Liver (tissue), 9 donors: ENCODE measurements around the gene SPATC1L. TPM values are rescaled to one million over a fixed set of nuclear protein-coding genes. Genes with fewer than 3 reads are reported as not detected.

Source experiments
- DNase-seq: peaks from one replicate; pipeline ENCODE4 v3.0.0-alpha.2; 2017; ENCODE audit warnings: low spot score
- H3K27ac ChIP-seq, 2 donors: one replicate each; pipeline ENCODE4 v1.7.0; 2013; ENCODE audit warnings: inconsistent platforms in 2 of 2, low read length in 2 of 2, control low read depth in 1 of 2, low read depth in 1 of 2, mild to moderate bottlenecking in 1 of 2
- H3K27me3 ChIP-seq, 4 donors: one replicate each; pipeline versions ENCODE4 v1.6.1 to v1.7.0; 2013; ENCODE audit warnings: low read length in 3 of 4, inconsistent platforms in 1 of 4, mild to moderate bottlenecking in 1 of 4, moderate library complexity in 1 of 4; ENCODE audit not compliant: control insufficient read depth in 4 of 4, insufficient read depth in 4 of 4
- H3K36me3 ChIP-seq, 4 donors: one replicate each; pipeline versions ENCODE4 v1.6.1 to v1.7.0; 2013; ENCODE audit warnings: low read length in 3 of 4, mild to moderate bottlenecking in 3 of 4, low read depth in 1 of 4, moderate library complexity in 1 of 4; ENCODE audit not compliant: control insufficient read depth in 4 of 4, insufficient read depth in 3 of 4
- H3K4me1 ChIP-seq, 4 donors: one replicate each; pipeline versions ENCODE4 v1.6.1 to v1.7.0; 2013; ENCODE audit warnings: low read length in 3 of 4, mild to moderate bottlenecking in 3 of 4, moderate library complexity in 1 of 4; ENCODE audit not compliant: control insufficient read depth in 4 of 4, insufficient read depth in 4 of 4
- H3K4me3 ChIP-seq, 3 donors: one replicate each; pipeline versions ENCODE4 v1.6.1 to v1.7.0; 2013; ENCODE audit warnings: low read length in 3 of 3, control low read depth in 1 of 3, low read depth in 1 of 3, mild to moderate bottlenecking in 1 of 3
- H3K9ac ChIP-seq, 2 donors: one replicate each; pipeline ENCODE4 v1.7.0; 2013; ENCODE audit warnings: low read length in 2 of 2, mild to moderate bottlenecking in 2 of 2, moderate library complexity in 2 of 2, control low read depth in 1 of 2, low read depth in 1 of 2
- H3K9me3 ChIP-seq, 4 donors: one replicate each; pipeline versions ENCODE4 v1.6.1 to v1.7.0; 2013; ENCODE audit warnings: low read length in 3 of 4; ENCODE audit not compliant: control insufficient read depth in 4 of 4
- EGR1 ChIP-seq, 2 donors: IDR thresholded peaks; 2 replicates each; pipeline ENCODE4 v1.6.1; 2016 to 2018; ENCODE audit warnings: antibody characterized with exemption in 2 of 2, low read depth in 2 of 2
- FOXA1 ChIP-seq: IDR thresholded peaks from 2 replicates; pipeline ENCODE4 v1.6.1; 2016; ENCODE audit warnings: antibody characterized with exemption
- FOXA2 ChIP-seq: IDR thresholded peaks from 2 replicates; pipeline ENCODE4 v1.6.1; 2016; ENCODE audit warnings: antibody characterized with exemption
- GABPA ChIP-seq, 2 donors: IDR thresholded peaks in 1 of 2; conservative IDR thresholded peaks in 1 of 2; 2 replicates each; pipeline ENCODE4 v1.6.1; 2016; ENCODE audit warnings: antibody characterized with exemption in 2 of 2, mild to moderate bottlenecking in 1 of 2, moderate library complexity in 1 of 2
- HNF4A ChIP-seq, 2 donors: conservative IDR thresholded peaks; 2 replicates each; pipeline ENCODE4 v1.6.1; 2016; ENCODE audit warnings: antibody characterized with exemption in 2 of 2, mild to moderate bottlenecking in 2 of 2
- HNF4G ChIP-seq: IDR thresholded peaks from 2 replicates; pipeline ENCODE4 v1.6.1; 2016; ENCODE audit warnings: antibody characterized with exemption
- JUND ChIP-seq, 2 donors: IDR thresholded peaks; 2 replicates each; pipeline ENCODE4 v1.6.1; 2016; ENCODE audit warnings: antibody characterized with exemption in 2 of 2
- NR2F2 ChIP-seq: IDR thresholded peaks from 2 replicates; pipeline ENCODE4 v1.6.1; 2016; ENCODE audit warnings: antibody characterized with exemption
- RAD21 ChIP-seq, 2 donors: IDR thresholded peaks; 2 replicates each; pipeline ENCODE4 v1.6.1; 2016; ENCODE audit warnings: antibody characterized with exemption in 2 of 2, mild to moderate bottlenecking in 2 of 2
- RXRA ChIP-seq, 2 donors: IDR thresholded peaks; 2 replicates each; pipeline ENCODE4 v1.6.1; 2017 to 2018; ENCODE audit warnings: antibody characterized with exemption in 2 of 2, mild to moderate bottlenecking in 1 of 2
- SP1 ChIP-seq: IDR thresholded peaks from 2 replicates; pipeline ENCODE4 v1.6.1; 2018; ENCODE audit warnings: antibody characterized with exemption, mild to moderate bottlenecking
- TAF1 ChIP-seq: conservative IDR thresholded peaks from 2 replicates; pipeline ENCODE4 v1.6.1; 2016; ENCODE audit warnings: antibody characterized with exemption, mild to moderate bottlenecking
- YY1 ChIP-seq: IDR thresholded peaks from 2 replicates; pipeline ENCODE4 v1.6.1; 2016; ENCODE audit warnings: antibody characterized with exemption, mild to moderate bottlenecking
- WGBS: extraction: QIAGEN DNeasy Blood & Tissue Kit; methylation state at CpG from one replicate; pipeline ENCODE4 v1.1.7; 2013; 5-methylcytosine and 5-hydroxymethylcytosine counted together
- polyA plus RNA-seq, 2 donors: library from polyadenylated mRNA; stranded (reverse) in 1 of 2; unstranded in 1 of 2; fragments of 200-250 nt in 1 of 2; fragments of >200 nt in 1 of 2; fragmentation: Nextera tagmentation in 1 of 2; extraction: Ambion mirVana in 1 of 2; gene quantifications; one replicate each; pipeline versions ENCODE4 v1.2.1 to v1.2.3, GENCODE V29; 2013 to 2015
- total RNA-seq, 2 donors: library from RNA; depleted of rRNA; stranded (reverse); fragments of >200 nt; gene quantifications; one replicate each; pipeline ENCODE4 v1.2.3, GENCODE V29; 2014
- TF ChIP-seq, protein P1 (sequence below): fragments of 150-350 bp; IDR thresholded peaks from 2 replicates; pipeline ENCODE4 v1.5.1; 2017; ENCODE audit warnings: improper control_type of control experiment, low read depth, low read length; ENCODE audit not compliant: missing input control
- TF ChIP-seq, protein P2 (sequence below): IDR thresholded peaks from 2 replicates; pipeline ENCODE4 v1.6.1; 2016; ENCODE audit warnings: antibody characterized with exemption
- TF ChIP-seq, protein P3 (sequence below): IDR thresholded peaks from 2 replicates; pipeline ENCODE4 v1.6.1; 2016; ENCODE audit warnings: antibody characterized with exemption, mild to moderate bottlenecking
- TF ChIP-seq, protein P4 (sequence below): IDR thresholded peaks from 2 replicates; pipeline ENCODE4 v1.6.1; 2016; ENCODE audit warnings: antibody characterized with exemption
- TF ChIP-seq, protein P5 (sequence below): IDR thresholded peaks from 2 replicates; pipeline ENCODE4 v1.6.1; 2016; ENCODE audit warnings: antibody characterized with exemption
- donor health status: healthy.
- donor health status: healthy.
- donor health status: healthy.
- donor health status: healthy.
- donor health status: healthy.

SPATC1L gene
- total and polyA plus RNA-seq, 4 donors: 0.33 to 3.5 (median 0.79) TPM

DNA sequence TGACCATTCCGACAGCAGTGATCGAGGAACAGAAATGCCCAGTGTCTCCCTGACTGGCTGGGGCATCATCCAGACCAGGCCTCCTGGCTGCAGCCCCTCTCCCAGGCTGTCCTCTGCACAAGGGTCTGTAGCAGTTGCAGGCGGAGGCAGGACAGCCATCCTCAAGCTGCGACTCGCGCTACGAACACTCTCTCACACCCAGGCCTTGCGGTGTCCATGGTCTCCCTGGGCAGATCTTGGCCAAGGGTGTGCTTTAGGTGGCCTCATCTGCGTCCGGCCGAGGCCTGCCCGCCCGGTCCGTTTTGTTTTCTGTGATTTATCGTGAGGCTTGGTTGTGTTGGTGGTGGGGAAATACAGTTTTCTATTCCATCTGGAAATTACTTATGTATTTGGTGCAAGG lies 44.6 kb downstream of the SPATC1L start:
- H3K36me3 ChIP-seq: peaks cover 6 to 33% (median 16%) of the 10 kb centered on the region in 4 donors
- H3K27me3 ChIP-seq: no peaks in the 10 kb centered on the region
- DNase-seq: no peak
- H3K4me3 ChIP-seq: no peak overlapping the region
- TF ChIP-seq RXRA (IDR thresholded peaks at IDR 0.05) (no peak), SP1 (no peak), RAD21 (IDR thresholded peaks at IDR 0.05) (no peak), YY1 (no peak), HNF4A (conservative IDR thresholded peaks at IDR 0.05) (no peak), GABPA (IDR thresholded peaks at IDR 0.05 in 1 of 2, conservative IDR thresholded peaks at IDR 0.05 in 1 of 2) (no peak), TAF1 (no peak), FOXA2 (no peak), HNF4G (no peak), JUND (IDR thresholded peaks at IDR 0.05) (no peak), EGR1 (IDR thresholded peaks at IDR 0.05; ENCODE audit: low read depth in 2 of 2) (no peak), FOXA1 (no peak), NR2F2 (no peak)
- TF ChIP-seq, protein P1, sequence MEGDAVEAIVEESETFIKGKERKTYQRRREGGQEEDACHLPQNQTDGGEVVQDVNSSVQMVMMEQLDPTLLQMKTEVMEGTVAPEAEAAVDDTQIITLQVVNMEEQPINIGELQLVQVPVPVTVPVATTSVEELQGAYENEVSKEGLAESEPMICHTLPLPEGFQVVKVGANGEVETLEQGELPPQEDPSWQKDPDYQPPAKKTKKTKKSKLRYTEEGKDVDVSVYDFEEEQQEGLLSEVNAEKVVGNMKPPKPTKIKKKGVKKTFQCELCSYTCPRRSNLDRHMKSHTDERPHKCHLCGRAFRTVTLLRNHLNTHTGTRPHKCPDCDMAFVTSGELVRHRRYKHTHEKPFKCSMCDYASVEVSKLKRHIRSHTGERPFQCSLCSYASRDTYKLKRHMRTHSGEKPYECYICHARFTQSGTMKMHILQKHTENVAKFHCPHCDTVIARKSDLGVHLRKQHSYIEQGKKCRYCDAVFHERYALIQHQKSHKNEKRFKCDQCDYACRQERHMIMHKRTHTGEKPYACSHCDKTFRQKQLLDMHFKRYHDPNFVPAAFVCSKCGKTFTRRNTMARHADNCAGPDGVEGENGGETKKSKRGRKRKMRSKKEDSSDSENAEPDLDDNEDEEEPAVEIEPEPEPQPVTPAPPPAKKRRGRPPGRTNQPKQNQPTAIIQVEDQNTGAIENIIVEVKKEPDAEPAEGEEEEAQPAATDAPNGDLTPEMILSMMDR: no peak
- TF ChIP-seq, protein P2, sequence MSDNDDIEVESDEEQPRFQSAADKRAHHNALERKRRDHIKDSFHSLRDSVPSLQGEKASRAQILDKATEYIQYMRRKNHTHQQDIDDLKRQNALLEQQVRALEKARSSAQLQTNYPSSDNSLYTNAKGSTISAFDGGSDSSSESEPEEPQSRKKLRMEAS: no peak
- TF ChIP-seq, protein P3, sequence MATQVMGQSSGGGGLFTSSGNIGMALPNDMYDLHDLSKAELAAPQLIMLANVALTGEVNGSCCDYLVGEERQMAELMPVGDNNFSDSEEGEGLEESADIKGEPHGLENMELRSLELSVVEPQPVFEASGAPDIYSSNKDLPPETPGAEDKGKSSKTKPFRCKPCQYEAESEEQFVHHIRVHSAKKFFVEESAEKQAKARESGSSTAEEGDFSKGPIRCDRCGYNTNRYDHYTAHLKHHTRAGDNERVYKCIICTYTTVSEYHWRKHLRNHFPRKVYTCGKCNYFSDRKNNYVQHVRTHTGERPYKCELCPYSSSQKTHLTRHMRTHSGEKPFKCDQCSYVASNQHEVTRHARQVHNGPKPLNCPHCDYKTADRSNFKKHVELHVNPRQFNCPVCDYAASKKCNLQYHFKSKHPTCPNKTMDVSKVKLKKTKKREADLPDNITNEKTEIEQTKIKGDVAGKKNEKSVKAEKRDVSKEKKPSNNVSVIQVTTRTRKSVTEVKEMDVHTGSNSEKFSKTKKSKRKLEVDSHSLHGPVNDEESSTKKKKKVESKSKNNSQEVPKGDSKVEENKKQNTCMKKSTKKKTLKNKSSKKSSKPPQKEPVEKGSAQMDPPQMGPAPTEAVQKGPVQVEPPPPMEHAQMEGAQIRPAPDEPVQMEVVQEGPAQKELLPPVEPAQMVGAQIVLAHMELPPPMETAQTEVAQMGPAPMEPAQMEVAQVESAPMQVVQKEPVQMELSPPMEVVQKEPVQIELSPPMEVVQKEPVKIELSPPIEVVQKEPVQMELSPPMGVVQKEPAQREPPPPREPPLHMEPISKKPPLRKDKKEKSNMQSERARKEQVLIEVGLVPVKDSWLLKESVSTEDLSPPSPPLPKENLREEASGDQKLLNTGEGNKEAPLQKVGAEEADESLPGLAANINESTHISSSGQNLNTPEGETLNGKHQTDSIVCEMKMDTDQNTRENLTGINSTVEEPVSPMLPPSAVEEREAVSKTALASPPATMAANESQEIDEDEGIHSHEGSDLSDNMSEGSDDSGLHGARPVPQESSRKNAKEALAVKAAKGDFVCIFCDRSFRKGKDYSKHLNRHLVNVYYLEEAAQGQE: no peak
- TF ChIP-seq, protein P4, sequence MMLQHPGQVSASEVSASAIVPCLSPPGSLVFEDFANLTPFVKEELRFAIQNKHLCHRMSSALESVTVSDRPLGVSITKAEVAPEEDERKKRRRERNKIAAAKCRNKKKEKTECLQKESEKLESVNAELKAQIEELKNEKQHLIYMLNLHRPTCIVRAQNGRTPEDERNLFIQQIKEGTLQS: no peak
- TF ChIP-seq, protein P5, sequence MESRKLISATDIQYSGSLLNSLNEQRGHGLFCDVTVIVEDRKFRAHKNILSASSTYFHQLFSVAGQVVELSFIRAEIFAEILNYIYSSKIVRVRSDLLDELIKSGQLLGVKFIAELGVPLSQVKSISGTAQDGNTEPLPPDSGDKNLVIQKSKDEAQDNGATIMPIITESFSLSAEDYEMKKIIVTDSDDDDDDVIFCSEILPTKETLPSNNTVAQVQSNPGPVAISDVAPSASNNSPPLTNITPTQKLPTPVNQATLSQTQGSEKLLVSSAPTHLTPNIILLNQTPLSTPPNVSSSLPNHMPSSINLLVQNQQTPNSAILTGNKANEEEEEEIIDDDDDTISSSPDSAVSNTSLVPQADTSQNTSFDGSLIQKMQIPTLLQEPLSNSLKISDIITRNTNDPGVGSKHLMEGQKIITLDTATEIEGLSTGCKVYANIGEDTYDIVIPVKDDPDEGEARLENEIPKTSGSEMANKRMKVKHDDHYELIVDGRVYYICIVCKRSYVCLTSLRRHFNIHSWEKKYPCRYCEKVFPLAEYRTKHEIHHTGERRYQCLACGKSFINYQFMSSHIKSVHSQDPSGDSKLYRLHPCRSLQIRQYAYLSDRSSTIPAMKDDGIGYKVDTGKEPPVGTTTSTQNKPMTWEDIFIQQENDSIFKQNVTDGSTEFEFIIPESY: no peak
- 89% methylated on average over 15 of the region's 15 CpGs for WGBS
- H3K27ac ChIP-seq: no peak overlapping the region
- H3K9ac ChIP-seq: no peak overlapping the region
- H3K4me1 ChIP-seq: peaks cover 0 to 5% (median 1%) of the 10 kb centered on the region in 4 donors
- peaks cover 0 to under 1% (median 0%) of the 10 kb centered on the region in 4 donors for H3K9me3 ChIP-seq
